T-helper 2 cell (primary cell): ENCODE measurements around the gene USP17L22.
"Not testable (repeated sequence)": the region's sequence is repeated elsewhere in the genome, so short reads cannot be mapped to it uniquely, and the experiment has no call there.

Experiments used
- DNase-seq, 5 experiments: peaks; one replicate each; pipeline versions ENCODE4 v3.0.0 to v3.0.0-alpha.2; 2012 to 2022
- total RNA-seq, 2 donors: gene quantifications; one replicate each; lab custom pipeline; 2026; lab: John Stamatoyannopoulos, UW

The USP17L22 gene, protein sequence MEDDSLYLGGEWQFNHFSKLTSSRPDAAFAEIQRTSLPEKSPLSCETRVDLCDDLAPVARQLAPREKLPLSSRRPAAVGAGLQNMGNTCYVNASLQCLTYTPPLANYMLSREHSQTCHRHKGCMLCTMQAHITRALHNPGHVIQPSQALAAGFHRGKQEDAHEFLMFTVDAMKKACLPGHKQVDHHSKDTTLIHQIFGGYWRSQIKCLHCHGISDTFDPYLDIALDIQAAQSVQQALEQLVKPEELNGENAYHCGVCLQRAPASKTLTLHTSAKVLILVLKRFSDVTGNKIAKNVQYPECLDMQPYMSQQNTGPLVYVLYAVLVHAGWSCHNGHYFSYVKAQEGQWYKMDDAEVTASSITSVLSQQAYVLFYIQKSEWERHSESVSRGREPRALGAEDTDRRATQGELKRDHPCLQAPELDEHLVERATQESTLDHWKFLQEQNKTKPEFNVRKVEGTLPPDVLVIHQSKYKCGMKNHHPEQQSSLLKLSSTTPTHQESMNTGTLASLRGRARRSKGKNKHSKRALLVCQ
- total RNA-seq: 0 reads per million in 2 donors

DNA sequence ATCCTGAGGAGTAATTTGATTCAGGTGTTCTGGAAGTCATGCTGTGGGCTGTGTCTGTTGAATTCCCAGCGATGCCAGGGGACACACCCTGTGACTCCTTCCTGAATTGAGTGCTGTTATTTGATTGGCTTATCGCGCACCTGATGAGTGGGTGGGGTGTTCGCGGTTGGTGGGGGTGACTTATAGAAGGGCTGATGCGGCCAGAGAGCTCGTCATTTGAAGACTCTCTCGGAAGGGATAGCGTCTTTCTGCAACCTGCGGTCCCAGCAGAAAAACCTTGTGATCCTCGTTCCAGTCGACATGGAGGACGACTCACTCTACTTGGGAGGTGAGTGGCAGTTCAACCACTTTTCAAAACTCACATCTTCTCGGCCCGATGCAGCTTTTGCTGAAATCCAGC, at the start of gene USP17L22:
Gene USP17L22 (plus strand): TSS at position 301 of the 400 bp plus-strand sequence. CDS start 0 bp downstream, at position 301.
- not testable (repeated sequence) for DNase-seq

DNA sequence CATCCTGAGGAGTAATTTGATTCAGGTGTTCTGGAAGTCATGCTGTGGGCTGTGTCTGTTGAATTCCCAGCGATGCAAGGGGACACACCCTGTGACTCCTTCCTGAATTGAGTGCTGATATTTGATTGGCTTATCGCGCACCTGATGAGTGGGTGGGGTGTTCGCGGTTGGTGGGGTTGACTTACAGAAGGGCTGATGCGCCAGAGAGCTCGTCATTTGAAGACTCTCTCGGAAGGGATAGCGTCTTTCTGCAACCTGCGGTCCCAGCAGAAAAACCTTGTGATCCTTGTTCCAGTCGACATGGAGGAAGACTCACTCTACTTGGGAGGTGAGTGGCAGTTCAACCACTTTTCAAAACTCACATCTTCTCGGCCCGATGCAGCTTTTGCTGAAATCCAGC, 47.6 kb upstream of the USP17L22 start, which contains the start of gene USP17L12:
Gene USP17L12 (plus strand): TSS at position 301 of the 400 bp plus-strand sequence. CDS start 0 bp downstream, at position 301.
- not testable (repeated sequence) for DNase-seq

DNA sequence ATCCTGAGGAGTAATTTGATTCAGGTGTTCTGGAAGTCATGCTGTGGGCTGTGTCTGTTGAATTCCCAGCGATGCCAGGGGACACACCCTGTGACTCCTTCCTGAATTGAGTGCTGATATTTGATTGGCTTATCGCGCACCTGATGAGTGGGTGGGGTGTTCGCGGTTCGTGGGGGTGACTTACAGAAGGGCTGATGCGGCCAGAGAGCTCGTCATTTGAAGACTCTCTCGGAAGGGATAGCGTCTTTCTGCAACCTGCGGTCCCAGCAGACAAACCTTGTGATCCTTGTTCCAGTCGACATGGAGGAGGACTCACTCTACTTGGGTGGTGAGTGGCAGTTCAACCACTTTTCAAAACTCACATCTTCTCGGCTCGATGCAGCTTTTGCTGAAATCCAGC, 42.8 kb upstream of the USP17L22 start, which contains the start of gene USP17L13:
Gene USP17L13 (plus strand): TSS at position 301 of the 400 bp plus-strand sequence. CDS start 0 bp downstream, at position 301.
- DNase-seq: not testable (repeated sequence)

DNA sequence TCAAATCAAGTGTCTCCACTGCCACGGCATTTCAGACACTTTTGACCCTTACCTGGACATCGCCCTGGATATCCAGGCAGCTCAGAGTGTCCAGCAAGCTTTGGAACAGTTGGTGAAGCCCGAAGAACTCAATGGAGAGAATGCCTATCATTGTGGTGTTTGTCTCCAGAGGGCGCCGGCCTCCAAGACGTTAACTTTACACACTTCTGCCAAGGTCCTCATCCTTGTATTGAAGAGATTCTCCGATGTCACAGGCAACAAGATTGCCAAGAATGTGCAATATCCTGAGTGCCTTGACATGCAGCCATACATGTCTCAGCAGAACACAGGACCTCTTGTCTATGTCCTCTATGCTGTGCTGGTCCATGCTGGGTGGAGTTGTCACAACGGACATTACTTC, 37.2 kb upstream of the USP17L22 start:
- DNase-seq: not testable (repeated sequence)

DNA sequence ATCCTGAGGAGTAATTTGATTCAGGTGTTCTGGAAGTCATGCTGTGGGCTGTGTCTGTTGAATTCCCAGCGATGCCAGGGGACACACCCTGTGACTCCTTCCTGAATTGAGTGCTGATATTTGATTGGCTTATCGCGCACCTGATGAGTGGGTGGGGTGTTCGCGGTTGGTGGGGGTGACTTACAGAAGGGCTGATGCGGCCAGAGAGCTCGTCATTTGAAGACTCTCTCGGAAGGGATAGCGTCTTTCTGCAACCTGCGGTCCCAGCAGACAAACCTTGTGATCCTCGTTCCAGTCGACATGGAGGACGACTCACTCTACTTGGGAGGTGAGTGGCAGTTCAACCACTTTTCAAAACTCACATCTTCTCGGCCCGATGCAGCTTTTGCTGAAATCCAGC, 33.3 kb upstream of the USP17L22 start, which contains the start of gene USP17L15:
Gene USP17L15 (plus strand): TSS at position 301 of the 400 bp plus-strand sequence. CDS start 0 bp downstream, at position 301.
- DNase-seq: not testable (repeated sequence)

DNA sequence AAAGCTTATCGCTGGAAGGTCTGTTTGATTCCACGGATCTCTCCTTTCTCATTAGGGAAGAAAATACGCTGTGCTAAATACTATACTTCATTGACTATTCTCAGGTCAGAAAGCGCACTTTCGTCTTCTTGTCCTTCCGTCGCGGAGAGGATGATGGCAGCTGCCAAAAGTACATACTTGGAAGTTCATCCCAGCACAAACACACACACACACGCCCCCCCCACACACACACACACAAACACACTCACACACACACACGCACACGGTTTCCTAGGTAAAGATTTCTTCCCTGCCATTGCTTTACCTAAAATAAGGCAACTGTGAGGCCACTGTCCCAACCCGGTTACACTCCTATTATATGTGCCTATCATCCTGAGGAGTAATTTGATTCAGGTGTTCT, 29.0 kb upstream of the USP17L22 start:
- DNase-seq: not testable (repeated sequence)

DNA sequence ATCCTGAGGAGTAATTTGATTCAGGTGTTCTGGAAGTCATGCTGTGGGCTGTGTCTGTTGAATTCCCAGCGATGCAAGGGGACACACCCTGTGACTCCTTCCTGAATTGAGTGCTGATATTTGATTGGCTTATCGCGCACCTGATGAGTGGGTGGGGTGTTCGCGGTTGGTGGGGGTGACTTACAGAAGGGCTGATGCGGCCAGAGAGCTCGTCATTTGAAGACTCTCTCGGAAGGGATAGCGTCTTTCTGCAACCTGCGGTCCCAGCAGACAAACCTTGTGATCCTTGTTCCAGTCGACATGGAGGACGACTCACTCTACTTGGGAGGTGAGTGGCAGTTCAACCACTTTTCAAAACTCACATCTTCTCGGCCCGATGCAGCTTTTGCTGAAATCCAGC, 23.8 kb upstream of the USP17L22 start, which contains the start of gene USP17L17:
Gene USP17L17 (plus strand): TSS at position 301 of the 400 bp plus-strand sequence. CDS start 0 bp downstream, at position 301.
- not testable (repeated sequence) for DNase-seq

DNA sequence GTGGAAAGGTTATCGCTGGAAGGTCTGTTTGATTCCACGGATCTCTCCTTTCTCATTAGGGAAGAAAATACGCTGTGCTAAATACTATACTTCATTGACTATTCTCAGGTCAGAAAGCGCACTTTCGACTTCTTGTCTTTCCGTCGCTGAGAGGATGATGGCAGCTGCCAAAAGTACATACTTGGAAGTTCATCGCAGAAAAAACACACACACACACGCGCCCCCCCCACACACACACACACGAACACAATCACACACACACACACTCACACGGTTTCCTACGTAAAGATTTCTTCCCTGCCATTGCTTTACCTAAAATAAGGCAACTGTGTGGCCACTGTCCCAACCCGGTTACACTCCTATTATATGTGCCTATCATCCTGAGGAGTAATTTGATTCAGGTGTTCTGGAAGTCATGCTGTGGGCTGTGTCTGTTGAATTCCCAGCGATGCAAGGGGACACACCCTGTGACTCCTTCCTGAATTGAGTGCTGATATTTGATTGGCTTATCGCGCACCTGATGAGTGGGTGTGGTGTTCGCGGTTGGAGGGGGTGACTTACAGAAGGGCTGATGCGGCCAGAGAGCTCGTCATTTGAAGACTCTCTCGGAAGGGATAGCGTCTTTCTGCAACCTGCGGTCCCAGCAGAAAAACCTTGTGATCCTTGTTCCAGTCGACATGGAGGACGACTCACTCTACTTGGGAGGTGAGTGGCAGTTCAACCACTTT, 19.3 kb upstream of the USP17L22 start, which contains the start of gene USP17L18:
Gene USP17L18 (plus strand): TSS at position 678 of the 728 bp plus-strand sequence. CDS start 0 bp downstream, at position 678.
- peak in 2 of 5 experiments; percentile 0 to 5 for DNase-seq

DNA sequence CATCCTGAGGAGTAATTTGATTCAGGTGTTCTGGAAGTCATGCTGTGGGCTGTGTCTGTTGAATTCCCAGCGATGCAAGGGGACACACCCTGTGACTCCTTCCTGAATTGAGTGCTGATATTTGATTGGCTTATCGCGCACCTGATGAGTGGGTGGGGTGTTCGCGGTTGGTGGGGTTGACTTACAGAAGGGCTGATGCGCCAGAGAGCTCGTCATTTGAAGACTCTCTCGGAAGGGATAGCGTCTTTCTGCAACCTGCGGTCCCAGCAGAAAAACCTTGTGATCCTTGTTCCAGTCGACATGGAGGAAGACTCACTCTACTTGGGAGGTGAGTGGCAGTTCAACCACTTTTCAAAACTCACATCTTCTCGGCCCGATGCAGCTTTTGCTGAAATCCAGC, 14.3 kb upstream of the USP17L22 start, which contains the start of gene USP17L19:
Gene USP17L19 (plus strand): TSS at position 301 of the 400 bp plus-strand sequence. CDS start 0 bp downstream, at position 301.
- not testable (repeated sequence) for DNase-seq

DNA sequence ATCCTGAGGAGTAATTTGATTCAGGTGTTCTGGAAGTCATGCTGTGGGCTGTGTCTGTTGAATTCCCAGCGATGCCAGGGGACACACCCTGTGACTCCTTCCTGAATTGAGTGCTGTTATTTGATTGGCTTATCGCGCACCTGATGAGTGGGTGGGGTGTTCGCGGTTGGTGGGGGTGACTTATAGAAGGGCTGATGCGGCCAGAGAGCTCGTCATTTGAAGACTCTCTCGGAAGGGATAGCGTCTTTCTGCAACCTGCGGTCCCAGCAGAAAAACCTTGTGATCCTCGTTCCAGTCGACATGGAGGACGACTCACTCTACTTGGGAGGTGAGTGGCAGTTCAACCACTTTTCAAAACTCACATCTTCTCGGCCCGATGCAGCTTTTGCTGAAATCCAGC, 9.6 kb upstream of the USP17L22 start, which contains the start of gene USP17L20:
Gene USP17L20 (plus strand): TSS at position 301 of the 400 bp plus-strand sequence. CDS start 0 bp downstream, at position 301.
- DNase-seq: not testable (repeated sequence)

DNA sequence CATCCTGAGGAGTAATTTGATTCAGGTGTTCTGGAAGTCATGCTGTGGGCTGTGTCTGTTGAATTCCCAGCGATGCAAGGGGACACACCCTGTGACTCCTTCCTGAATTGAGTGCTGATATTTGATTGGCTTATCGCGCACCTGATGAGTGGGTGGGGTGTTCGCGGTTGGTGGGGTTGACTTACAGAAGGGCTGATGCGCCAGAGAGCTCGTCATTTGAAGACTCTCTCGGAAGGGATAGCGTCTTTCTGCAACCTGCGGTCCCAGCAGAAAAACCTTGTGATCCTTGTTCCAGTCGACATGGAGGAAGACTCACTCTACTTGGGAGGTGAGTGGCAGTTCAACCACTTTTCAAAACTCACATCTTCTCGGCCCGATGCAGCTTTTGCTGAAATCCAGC, 4.8 kb upstream of the USP17L22 start, which contains the start of gene USP17L21:
Gene USP17L21 (plus strand): TSS at position 301 of the 400 bp plus-strand sequence. CDS start 0 bp downstream, at position 301.
- not testable (repeated sequence) for DNase-seq

DNA sequence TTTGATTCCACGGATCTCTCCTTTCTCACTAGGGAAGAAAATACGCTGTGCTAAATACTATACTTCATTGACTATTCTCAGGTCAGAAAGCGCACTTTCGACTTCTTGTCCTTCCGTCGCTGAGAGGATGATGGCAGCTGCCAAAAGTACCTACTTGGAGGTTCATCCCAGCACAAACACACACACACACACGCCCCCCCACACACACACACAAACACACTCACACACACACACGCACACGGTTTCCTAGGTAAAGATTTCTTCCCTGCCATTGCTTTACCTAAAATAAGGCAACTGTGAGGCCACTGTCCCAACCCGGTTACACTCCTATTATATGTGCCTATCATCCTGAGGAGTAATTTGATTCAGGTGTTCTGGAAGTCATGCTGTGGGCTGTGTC, 4.3 kb downstream of the USP17L22 start:
- DNase-seq: peak in 1 of 5 experiments; percentile 23
